Measurements from ENCODE around the gene PLCB1.
"Not testable (repeated sequence)": the region's sequence is repeated elsewhere in the genome, so short reads cannot be mapped to it uniquely, and the experiment has no call there.

Gene PLCB1

GRCh38 chr20:8434326-8434876 is 302.3 kb downstream of the PLCB1 start:
- no peak overlapping the region for H3K27ac ChIP-seq (ENCODE audit: low read length)
- peaks cover 0 to 18% of the 10 kb centered on the region in 2 donors for H3K4me1 ChIP-seq (ENCODE audit: control insufficient read depth in 1 of 2, insufficient read depth in 2 of 2, low read length in 2 of 2)
- no peaks in the 10 kb centered on the region for H3K36me3 ChIP-seq (ENCODE audit: control insufficient read depth in 1 of 2, insufficient read depth in 2 of 2, low read length in 2 of 2)
- no peaks in the 10 kb centered on the region for H3K27me3 ChIP-seq (ENCODE audit: low read depth, low read length)
- H3K4me3 ChIP-seq (ENCODE audit: low read depth in 1 of 2, low read length in 2 of 2) = no peak overlapping the region
- H3K9me3 ChIP-seq (ENCODE audit: control insufficient read depth in 1 of 2, low read length in 2 of 2) = no peaks in the 10 kb centered on the region

- Histone ChIP-seq H3K27me3 (ENCODE audit: low read depth, low read length) (no peaks in the 10 kb centered on the region), H3K4me3 (ENCODE audit: low read depth in 1 of 2, low read length in 2 of 2) (no peak overlapping the region), H3K4me1 (ENCODE audit: control insufficient read depth in 1 of 2, insufficient read depth in 2 of 2, low read length in 2 of 2) (peaks cover 0 to 18% of the 10 kb centered on the region in 2 donors), H3K36me3 (ENCODE audit: control insufficient read depth in 1 of 2, insufficient read depth in 2 of 2, low read length in 2 of 2) (no peaks in the 10 kb centered on the region), H3K9me3 (ENCODE audit: control insufficient read depth in 1 of 2, low read length in 2 of 2) (no peaks in the 10 kb centered on the region), H3K27ac (ENCODE audit: low read length) (no peak overlapping the region)
Measured at GRCh38 chr20:8435285-8436035, 303.4 kb downstream of the PLCB1 start.

GRCh38 chr20:8436938-8437337 is 304.9 kb downstream of the PLCB1 start:
- H3K36me3 ChIP-seq (ENCODE audit: control insufficient read depth in 1 of 2, insufficient read depth in 2 of 2, low read length in 2 of 2); H3K4me3 ChIP-seq (ENCODE audit: low read depth in 1 of 2, low read length in 2 of 2); H3K9me3 ChIP-seq (ENCODE audit: control insufficient read depth in 1 of 2, low read length in 2 of 2); H3K27me3 ChIP-seq (ENCODE audit: low read depth, low read length); H3K27ac ChIP-seq (ENCODE audit: low read length): not testable (repeated sequence)
- peaks cover 0 to 11% of the 10 kb centered on the region in 2 donors for H3K4me1 ChIP-seq (ENCODE audit: control insufficient read depth in 1 of 2, insufficient read depth in 2 of 2, low read length in 2 of 2)

GRCh38 chr20:8438748-8439147 is 306.7 kb downstream of the PLCB1 start:
- Histone ChIP-seq H3K4me3 (ENCODE audit: low read depth in 1 of 2, low read length in 2 of 2) (no peak overlapping the region), H3K27ac (ENCODE audit: low read length) (no peak overlapping the region), H3K27me3 (ENCODE audit: low read depth, low read length) (no peaks in the 10 kb centered on the region)

GRCh38 chr20:8443464-8444072 is 311.5 kb downstream of the PLCB1 start:
- H3K4me3 ChIP-seq (ENCODE audit: low read depth in 1 of 2, low read length in 2 of 2) = no peak overlapping the region
- no peaks in the 10 kb centered on the region for H3K36me3 ChIP-seq (ENCODE audit: control insufficient read depth in 1 of 2, insufficient read depth in 2 of 2, low read length in 2 of 2)
- no peak overlapping the region for H3K27ac ChIP-seq (ENCODE audit: low read length)
- peaks cover 0 to 2% of the 10 kb centered on the region in 2 donors for H3K4me1 ChIP-seq (ENCODE audit: control insufficient read depth in 1 of 2, insufficient read depth in 2 of 2, low read length in 2 of 2)
- H3K27me3 ChIP-seq (ENCODE audit: low read depth, low read length) = no peaks in the 10 kb centered on the region
- no peaks in the 10 kb centered on the region for H3K9me3 ChIP-seq (ENCODE audit: control insufficient read depth in 1 of 2, low read length in 2 of 2)

More at GRCh38 chr20:8438748-8439147, 306.7 kb downstream of the PLCB1 start:
- H3K9me3 ChIP-seq (ENCODE audit: control insufficient read depth in 1 of 2, low read length in 2 of 2) = no peaks in the 10 kb centered on the region
- H3K4me1 ChIP-seq (ENCODE audit: control insufficient read depth in 1 of 2, insufficient read depth in 2 of 2, low read length in 2 of 2) = no peaks in the 10 kb centered on the region
- H3K36me3 ChIP-seq (ENCODE audit: control insufficient read depth in 1 of 2, insufficient read depth in 2 of 2, low read length in 2 of 2) = no peaks in the 10 kb centered on the region

- H3K27me3 ChIP-seq (ENCODE audit: low read depth, low read length) = no peaks in the 10 kb centered on the region
- H3K36me3 ChIP-seq (ENCODE audit: control insufficient read depth in 1 of 2, insufficient read depth in 2 of 2, low read length in 2 of 2) = no peaks in the 10 kb centered on the region
- no peaks in the 10 kb centered on the region for H3K9me3 ChIP-seq (ENCODE audit: control insufficient read depth in 1 of 2, low read length in 2 of 2)
- no peak overlapping the region for H3K27ac ChIP-seq (ENCODE audit: low read length)
- H3K4me1 ChIP-seq (ENCODE audit: control insufficient read depth in 1 of 2, insufficient read depth in 2 of 2, low read length in 2 of 2) = peaks cover 0 to 9% of the 10 kb centered on the region in 2 donors
- H3K4me3 ChIP-seq (ENCODE audit: low read depth in 1 of 2, low read length in 2 of 2) = no peak overlapping the region
Measured at GRCh38 chr20:8447262-8448120, 315.4 kb downstream of the PLCB1 start.

- Histone ChIP-seq H3K27ac (ENCODE audit: low read length) (no peak overlapping the region), H3K4me1 (ENCODE audit: control insufficient read depth in 1 of 2, insufficient read depth in 2 of 2, low read length in 2 of 2) (peaks cover 0 to 13% of the 10 kb centered on the region in 2 donors), H3K36me3 (ENCODE audit: control insufficient read depth in 1 of 2, insufficient read depth in 2 of 2, low read length in 2 of 2) (no peaks in the 10 kb centered on the region), H3K9me3 (ENCODE audit: control insufficient read depth in 1 of 2, low read length in 2 of 2) (no peaks in the 10 kb centered on the region), H3K27me3 (ENCODE audit: low read depth, low read length) (no peaks in the 10 kb centered on the region), H3K4me3 (ENCODE audit: low read depth in 1 of 2, low read length in 2 of 2) (no peak overlapping the region)
Measured at GRCh38 chr20:8449123-8449522, 317.1 kb downstream of the PLCB1 start.

GRCh38 chr20:8454137-8454712 is 322.2 kb downstream of the PLCB1 start:
- Histone ChIP-seq H3K36me3 (ENCODE audit: control insufficient read depth in 1 of 2, insufficient read depth in 2 of 2, low read length in 2 of 2) (no peaks in the 10 kb centered on the region), H3K4me1 (ENCODE audit: control insufficient read depth in 1 of 2, insufficient read depth in 2 of 2, low read length in 2 of 2) (peaks cover 0 to 11% of the 10 kb centered on the region in 2 donors), H3K27ac (ENCODE audit: low read length) (no peak overlapping the region), H3K27me3 (ENCODE audit: low read depth, low read length) (no peaks in the 10 kb centered on the region), H3K4me3 (ENCODE audit: low read depth in 1 of 2, low read length in 2 of 2) (no peak overlapping the region), H3K9me3 (ENCODE audit: control insufficient read depth in 1 of 2, low read length in 2 of 2) (no peaks in the 10 kb centered on the region)

- Histone ChIP-seq H3K4me3 (ENCODE audit: low read depth in 1 of 2, low read length in 2 of 2) (no peak overlapping the region), H3K9me3 (ENCODE audit: control insufficient read depth in 1 of 2, low read length in 2 of 2) (no peaks in the 10 kb centered on the region), H3K4me1 (ENCODE audit: control insufficient read depth in 1 of 2, insufficient read depth in 2 of 2, low read length in 2 of 2) (peaks cover 0 to 11% of the 10 kb centered on the region in 2 donors), H3K27me3 (ENCODE audit: low read depth, low read length) (no peaks in the 10 kb centered on the region), H3K27ac (ENCODE audit: low read length) (no peak overlapping the region), H3K36me3 (ENCODE audit: control insufficient read depth in 1 of 2, insufficient read depth in 2 of 2, low read length in 2 of 2) (no peaks in the 10 kb centered on the region)
Measured at GRCh38 chr20:8456765-8457164, 324.7 kb downstream of the PLCB1 start.

- H3K27ac ChIP-seq (ENCODE audit: low read length) = no peak overlapping the region
- H3K27me3 ChIP-seq (ENCODE audit: low read depth, low read length) = no peaks in the 10 kb centered on the region
- no peaks in the 10 kb centered on the region for H3K36me3 ChIP-seq (ENCODE audit: control insufficient read depth in 1 of 2, insufficient read depth in 2 of 2, low read length in 2 of 2)
- H3K9me3 ChIP-seq (ENCODE audit: control insufficient read depth in 1 of 2, low read length in 2 of 2) = no peaks in the 10 kb centered on the region
- H3K4me3 ChIP-seq (ENCODE audit: low read depth in 1 of 2, low read length in 2 of 2) = no peak overlapping the region
- H3K4me1 ChIP-seq (ENCODE audit: control insufficient read depth in 1 of 2, insufficient read depth in 2 of 2, low read length in 2 of 2) = peaks cover 0 to 4% of the 10 kb centered on the region in 2 donors
Measured at GRCh38 chr20:8457978-8458377, 325.9 kb downstream of the PLCB1 start.

- no peak overlapping the region for H3K4me3 ChIP-seq (ENCODE audit: low read depth in 1 of 2, low read length in 2 of 2)
- no peak overlapping the region for H3K27ac ChIP-seq (ENCODE audit: low read length)
- H3K4me1 ChIP-seq (ENCODE audit: control insufficient read depth in 1 of 2, insufficient read depth in 2 of 2, low read length in 2 of 2) = no peaks in the 10 kb centered on the region
- peaks cover 0 to 3% of the 10 kb centered on the region in 2 donors for H3K9me3 ChIP-seq (ENCODE audit: control insufficient read depth in 1 of 2, low read length in 2 of 2)
- no peaks in the 10 kb centered on the region for H3K27me3 ChIP-seq (ENCODE audit: low read depth, low read length)
- no peaks in the 10 kb centered on the region for H3K36me3 ChIP-seq (ENCODE audit: control insufficient read depth in 1 of 2, insufficient read depth in 2 of 2, low read length in 2 of 2)
Measured at GRCh38 chr20:8461186-8461585, 329.1 kb downstream of the PLCB1 start.
